Caki2 (cell line): ENCODE measurements around the gene SETD1A. TPM values are rescaled to one million over a fixed set of nuclear protein-coding genes. Genes with fewer than 3 reads are reported as not detected.

Experiments
- DNase-seq: peaks from one replicate; pipeline ENCODE4 v3.0.0-alpha.2; 2015; ENCODE audit warnings: low read depth
- in situ Hi-C: cut with HindIII; loops from 2 replicates; pipeline ENCODE4 v1.10.0; 2016; ENCODE audit warnings: low sequenced_read_pairs, low pct_unique_long_range_greater_than_20kb, mixed read lengths
- total RNA-seq: library from RNA; depleted of rRNA; stranded (reverse); fragments of >200 nt; shearing (Covaris generic); gene quantifications from 2 replicates; pipeline ENCODE4 v1.2.3, GENCODE V29; 2014; ENCODE audit warnings: low replicate concordance

The SETD1A gene
- total RNA-seq, 1 experiment from 2014 or later: 1.2 TPM

GRCh38 chr16:30926937-30927788, 30.4 kb upstream of the SETD1A start:
- in situ Hi-C loops: loop anchor here (25.0 kb wide), 1 partner anchor 165 kb away; the partner anchor contains the start of genes CFAP119 and RNF40
- DNase-seq: no peak

GRCh38 chr16:30927789-30928378, 29.7 kb upstream of the SETD1A start:
- peak; percentile 66 for DNase-seq
- in situ Hi-C loops: loop anchor here (25.0 kb wide), 1 partner anchor 166 kb away; the partner anchor contains the start of genes CFAP119 and RNF40

GRCh38 chr16:30928390-30928789, 29.2 kb upstream of the SETD1A start:
- DNase-seq: no peak
- in situ Hi-C loops: loop anchor here (25.0 kb wide), 1 partner anchor 166 kb away; the partner anchor contains the start of genes CFAP119 and RNF40

- in situ Hi-C loops: loop anchor here (25.0 kb wide), 1 partner anchor 167 kb away; the partner anchor contains the start of genes CFAP119 and RNF40
- no peak for DNase-seq
Observed at GRCh38 chr16:30929167-30929566, 28.4 kb upstream of the SETD1A start.

GRCh38 chr16:30930160-30930571, 27.4 kb upstream of the SETD1A start:
- in situ Hi-C loops: loop anchor here (25.0 kb wide), 1 partner anchor 168 kb away; the partner anchor contains the start of genes CFAP119 and RNF40
- no peak for DNase-seq

- DNase-seq: no peak
- in situ Hi-C loops: loop anchor here (25.0 kb wide), 1 partner anchor 169 kb away; the partner anchor contains the start of genes CFAP119 and RNF40
Observed at GRCh38 chr16:30931068-30931650, 26.4 kb upstream of the SETD1A start.

- in situ Hi-C loops: loop anchor here (25.0 kb wide), 1 partner anchor 173 kb away; the partner anchor contains the start of genes CFAP119 and RNF40
- peak; percentile 74 for DNase-seq
Observed at GRCh38 chr16:30934827-30935557, 22.6 kb upstream of the SETD1A start.

GRCh38 chr16:30937692-30938091, 19.9 kb upstream of the SETD1A start:
- in situ Hi-C loops: loop anchor here (25.0 kb wide), 1 partner anchor 175 kb away; the partner anchor contains the start of genes CFAP119 and RNF40
- no peak for DNase-seq

DNA sequence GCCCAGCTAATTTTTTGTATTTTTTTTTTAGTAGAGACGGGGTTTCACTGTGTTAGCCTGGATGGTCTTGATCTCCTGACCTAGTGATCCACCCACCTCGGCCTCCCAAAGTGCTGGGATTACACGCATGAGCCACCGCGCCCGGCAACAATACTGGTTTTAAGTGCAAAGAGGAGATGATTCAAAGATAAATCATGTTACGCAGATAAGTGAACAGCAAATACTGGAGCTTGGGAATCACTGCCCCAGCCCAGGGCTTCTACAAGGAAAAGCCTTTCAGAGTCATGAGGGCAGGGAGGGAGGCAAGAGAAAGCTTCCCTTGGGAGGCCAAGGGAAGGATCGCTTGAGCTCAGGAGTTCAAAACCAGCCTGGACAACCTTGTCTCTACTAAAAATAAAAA, 18.0 kb upstream of the SETD1A start:
- in situ Hi-C loops: loop anchor here (25.0 kb wide), 1 partner anchor 177 kb away; the partner anchor contains the start of genes CFAP119 and RNF40
- peak; percentile 77 for DNase-seq

- peak; percentile 85 for DNase-seq
- in situ Hi-C loops: loop anchor here (25.0 kb wide), 1 partner anchor 180 kb away; the partner anchor contains the start of genes CFAP119 and RNF40
Observed at GRCh38 chr16:30941600-30942425, 15.7 kb upstream of the SETD1A start.

- in situ Hi-C loops: loop anchor here (25.0 kb wide), 1 partner anchor 180 kb away; the partner anchor contains the start of genes CFAP119 and RNF40
- no peak for DNase-seq
Observed at GRCh38 chr16:30942426-30942806, 15.1 kb upstream of the SETD1A start.

- DNase-seq: no peak
- in situ Hi-C loops: loop anchor here (25.0 kb wide), 1 partner anchor 182 kb away; the partner anchor contains the start of genes CFAP119 and RNF40
Observed at GRCh38 chr16:30944352-30944751, 13.2 kb upstream of the SETD1A start.

DNA sequence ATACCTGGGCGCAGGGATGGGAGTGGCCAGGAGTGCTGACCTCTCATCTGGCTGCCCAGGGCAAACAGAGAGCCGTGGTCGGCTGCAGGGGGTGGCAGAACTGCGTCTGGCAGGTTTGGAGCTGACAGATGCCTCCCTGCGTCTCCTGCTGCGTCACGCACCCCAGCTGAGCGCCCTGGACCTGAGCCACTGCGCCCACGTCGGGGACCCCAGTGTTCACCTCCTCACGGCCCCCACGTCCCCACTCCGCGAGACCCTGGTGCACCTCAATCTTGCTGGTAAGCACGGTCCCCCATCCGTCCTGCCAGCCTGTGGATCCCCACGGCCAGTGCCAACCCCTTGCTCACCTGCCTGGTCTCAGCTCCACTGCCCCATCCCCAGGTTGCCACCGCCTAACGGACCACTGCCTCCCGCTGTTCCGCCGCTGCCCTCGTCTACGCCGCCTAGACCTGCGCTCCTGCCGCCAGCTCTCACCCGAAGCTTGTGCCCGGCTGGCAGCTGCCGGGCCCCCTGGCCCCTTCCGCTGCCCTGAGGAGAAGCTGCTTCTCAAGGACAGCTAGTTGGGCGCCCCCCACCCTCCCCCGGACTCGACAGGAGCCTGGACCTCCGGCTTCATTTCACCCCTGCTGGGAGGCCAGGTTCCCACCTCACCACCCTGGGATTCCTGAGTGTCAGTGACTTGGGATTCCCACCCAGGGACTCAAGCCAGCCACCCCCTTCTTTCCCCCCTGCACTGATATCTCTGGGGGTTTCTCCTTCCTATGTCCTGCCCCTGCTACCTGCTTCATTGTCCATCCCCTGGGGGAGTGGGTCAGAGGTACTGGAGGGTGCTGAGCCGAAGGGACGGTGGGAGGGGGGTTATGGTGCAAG, 10.6 kb upstream of the SETD1A start:
- in situ Hi-C loops: loop anchor here (25.0 kb wide), 1 partner anchor 185 kb away; the partner anchor contains the start of genes CFAP119 and RNF40
- no peak for DNase-seq

DNA sequence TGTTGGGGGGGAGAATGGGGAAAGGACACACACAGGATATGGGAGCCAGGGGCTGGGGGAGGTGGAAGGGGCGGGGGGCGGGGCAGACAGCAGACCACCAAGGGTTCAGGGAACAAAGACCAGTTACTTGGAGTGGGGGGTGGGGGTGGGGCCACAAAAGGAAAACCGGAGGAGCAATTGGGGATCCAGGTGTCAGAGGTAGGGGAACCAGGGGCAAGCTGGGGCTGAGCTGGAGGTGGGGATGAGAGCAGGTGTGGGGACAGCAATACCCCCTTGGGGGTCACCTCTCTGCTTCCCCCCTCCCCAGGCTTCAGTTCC, 10.1 kb upstream of the SETD1A start:
- in situ Hi-C loops: loop anchor here (25.0 kb wide), 1 partner anchor 185 kb away; the partner anchor contains the start of genes CFAP119 and RNF40
- no peak for DNase-seq

- DNase-seq: peak; percentile 100
- in situ Hi-C loops: loop anchor here (25.0 kb wide), 1 partner anchor 186 kb away; the partner anchor contains the start of genes CFAP119 and RNF40
Observed at GRCh38 chr16:30947859-30948666, 9.5 kb upstream of the SETD1A start.
